ENCODE results near the gene PHF12.

GRCh38 chr17:28892024-28892423 lies 59.3 kb downstream of the PHF12 start:
- TF ChIP-seq CTCF (IDR thresholded peaks at IDR 0.05) (no peak), POLR2A (IDR thresholded peaks at IDR 0.05) (no peak), EP300 (IDR thresholded peaks at IDR 0.05) (no peak)
